Measurements from ENCODE around the gene CACNA1C. TPM values are rescaled to one million over a fixed set of nuclear protein-coding genes. Genes with fewer than 3 reads are reported as not detected.

The CACNA1C gene
- total RNA-seq, 8 experiments from 2014 or later, result 0.97 to 36.4 (median 5.1) TPM

DNA sequence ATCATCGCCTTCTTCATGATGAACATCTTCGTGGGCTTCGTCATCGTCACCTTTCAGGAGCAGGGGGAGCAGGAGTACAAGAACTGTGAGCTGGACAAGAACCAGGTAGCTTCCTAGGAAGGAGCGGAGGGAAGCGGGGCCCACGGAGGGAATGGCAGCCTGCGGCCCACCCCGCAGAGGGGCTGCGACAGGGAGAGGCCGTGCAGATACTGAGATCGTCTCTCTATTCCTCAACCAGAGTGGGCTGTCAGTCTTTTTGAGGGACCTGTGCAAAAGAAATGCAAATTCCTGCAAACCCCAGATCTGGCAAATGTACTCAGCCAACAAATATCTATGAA, 555.8 kb downstream of the CACNA1C start:
- WGBS, 10 experiments, result 73 to 96% (median 85%) methylated on average over 1 to 8 of the region's 12 CpGs; no CpG with 5 or more reads in 4 of the 10 experiments
- in situ Hi-C loops (cut with MboI; ENCODE audit: low pct_unique_long_range_greater_than_20kb in 2 of 9, low sequenced_read_pairs in 9 of 9, unreplicated experiment in 9 of 9), result no loop called here
- no peak for ATAC-seq (replicated peaks in 6 of 8)
- Histone ChIP-seq H3K4me1 (replicated peaks in 1 of 2) (no peaks in the 10 kb centered on the region), H3K4me3 (no peak overlapping the region), H3K27ac (no peak overlapping the region)

DNA sequence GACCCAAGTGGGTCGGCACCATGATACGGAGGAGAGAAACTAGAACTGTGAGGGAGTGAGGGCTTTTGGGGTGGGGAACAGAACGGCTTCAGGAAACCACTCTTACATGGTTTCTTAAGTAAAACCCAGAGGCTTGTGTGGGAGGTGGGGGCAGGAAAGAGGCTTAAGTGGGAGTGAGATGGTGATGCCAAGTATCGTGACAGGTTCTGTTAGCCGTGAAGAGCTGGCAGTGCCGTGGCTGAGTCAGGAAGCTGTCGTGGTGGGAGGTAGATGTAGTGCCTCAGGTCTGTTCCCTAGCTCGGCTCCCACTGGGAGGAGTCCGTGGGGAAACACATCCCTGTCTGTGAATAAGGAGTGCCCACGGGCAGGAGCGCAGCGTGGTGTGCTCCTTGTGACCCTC, 556.2 kb downstream of the CACNA1C start:
- Histone ChIP-seq H3K4me3 (no peak overlapping the region), H3K4me1 (replicated peaks in 1 of 2) (no peaks in the 10 kb centered on the region), H3K27ac (no peak overlapping the region)
- ATAC-seq (replicated peaks in 6 of 8), result no peak
- WGBS, 10 experiments, result 70 to 100% (median 88%) methylated on average over 1 to 5 of the region's 12 CpGs; no CpG with 5 or more reads in 5 of the 10 experiments
- in situ Hi-C loops (cut with MboI; ENCODE audit: low pct_unique_long_range_greater_than_20kb in 2 of 9, low sequenced_read_pairs in 9 of 9, unreplicated experiment in 9 of 9), result no loop called here

DNA sequence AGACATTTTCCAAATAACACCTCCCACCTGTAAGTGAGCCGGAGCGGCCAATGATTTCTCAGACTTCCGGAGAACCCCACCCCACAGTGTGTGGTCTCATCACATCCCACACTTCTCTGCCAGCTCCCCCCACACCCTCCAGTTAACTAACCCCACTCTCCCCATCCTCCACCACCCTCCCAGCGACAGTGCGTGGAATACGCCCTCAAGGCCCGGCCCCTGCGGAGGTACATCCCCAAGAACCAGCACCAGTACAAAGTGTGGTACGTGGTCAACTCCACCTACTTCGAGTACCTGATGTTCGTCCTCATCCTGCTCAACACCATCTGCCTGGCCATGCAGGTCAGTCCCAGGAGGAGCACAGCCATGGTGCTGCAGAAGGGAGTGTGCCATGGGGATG, 557.6 kb downstream of the CACNA1C start:
- in situ Hi-C loops (cut with MboI; ENCODE audit: low pct_unique_long_range_greater_than_20kb in 2 of 9, low sequenced_read_pairs in 9 of 9, unreplicated experiment in 9 of 9), result no loop called here
- no peak for ATAC-seq (replicated peaks in 6 of 8)
- Histone ChIP-seq H3K4me1 (replicated peaks in 1 of 2) (no peaks in the 10 kb centered on the region), H3K4me3 (no peak overlapping the region), H3K27ac (no peak overlapping the region)
- WGBS, 10 experiments, result 100% methylated on average over 3 of the region's 11 CpGs; no CpG with 5 or more reads in 9 of the 10 experiments

DNA sequence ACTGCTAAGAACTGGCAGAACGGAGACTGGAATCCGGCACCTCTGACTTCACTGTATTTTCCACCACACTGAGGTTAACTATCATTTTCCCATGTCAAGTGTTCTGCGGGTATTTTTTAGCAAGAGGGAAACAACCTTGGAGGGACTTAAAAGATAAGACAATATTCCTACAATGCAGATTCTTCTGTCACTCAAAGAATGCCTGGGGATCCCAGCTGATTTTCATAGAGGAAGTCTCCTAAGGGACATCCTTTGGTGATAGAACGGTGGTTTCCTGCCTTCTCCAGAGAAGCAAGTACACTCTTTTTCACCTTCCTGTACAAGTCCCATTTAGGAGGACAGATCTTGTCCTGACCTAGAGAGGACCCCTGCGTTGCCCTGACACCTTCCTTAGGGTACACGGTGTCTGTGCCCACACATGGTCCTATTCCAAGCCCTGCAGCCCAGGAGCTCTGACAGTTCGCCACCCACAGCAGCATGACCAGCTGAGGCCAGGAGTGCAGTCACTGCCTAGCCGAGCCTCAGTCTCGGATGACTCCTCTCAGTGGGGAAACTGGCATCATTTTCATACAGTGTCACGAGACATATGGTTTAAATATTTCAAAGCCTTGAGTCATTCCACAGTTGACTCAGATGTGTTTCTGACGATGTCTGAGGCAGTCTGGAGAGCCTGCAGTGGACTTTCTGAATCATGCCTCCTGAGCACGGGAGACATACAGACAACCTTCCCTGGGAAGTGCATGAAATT, 560.7 kb downstream of the CACNA1C start:
- in situ Hi-C loops (cut with MboI; ENCODE audit: low pct_unique_long_range_greater_than_20kb in 2 of 9, low sequenced_read_pairs in 9 of 9, unreplicated experiment in 9 of 9), result no loop called here
- H3K4me3 ChIP-seq, result no peak overlapping the region
- H3K27ac ChIP-seq, result no peak overlapping the region
- 9 to 83% (median 74%) methylated on average over 1 to 8 of the region's 12 CpGs; no CpG with 5 or more reads in 4 of the 10 experiments for WGBS, 10 experiments
- peaks cover 0 to 4% of the 10 kb centered on the region in 2 donors for H3K4me1 ChIP-seq (replicated peaks in 1 of 2)
- peak; percentile 83 to 99 (median 92) for ATAC-seq (replicated peaks in 6 of 8)

DNA sequence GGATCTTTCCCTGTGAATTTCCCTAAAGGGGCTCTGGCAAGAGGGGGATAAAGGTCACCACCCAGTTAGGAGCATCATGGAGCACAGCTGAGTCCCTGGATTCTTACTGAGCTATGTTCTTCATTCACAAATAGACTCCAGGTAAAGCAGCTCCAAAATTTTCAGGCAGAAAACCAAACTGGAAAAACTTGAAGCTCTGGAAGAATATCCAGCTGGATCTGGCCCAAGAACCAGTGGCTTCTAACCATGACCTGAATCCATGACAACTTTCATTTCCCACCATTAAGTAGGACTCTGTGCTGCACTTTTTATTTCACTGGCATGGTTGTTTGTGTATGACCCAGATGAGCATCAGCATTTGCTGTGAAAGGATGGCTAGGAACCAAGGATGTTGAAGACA, 561.6 kb downstream of the CACNA1C start:
- Histone ChIP-seq H3K27ac (no peak overlapping the region), H3K4me1 (replicated peaks in 1 of 2) (peaks cover 0 to 4% of the 10 kb centered on the region in 2 donors), H3K4me3 (no peak overlapping the region)
- in situ Hi-C loops (cut with MboI; ENCODE audit: low pct_unique_long_range_greater_than_20kb in 2 of 9, low sequenced_read_pairs in 9 of 9, unreplicated experiment in 9 of 9), result no loop called here
- no peak for ATAC-seq (replicated peaks in 6 of 8)

DNA sequence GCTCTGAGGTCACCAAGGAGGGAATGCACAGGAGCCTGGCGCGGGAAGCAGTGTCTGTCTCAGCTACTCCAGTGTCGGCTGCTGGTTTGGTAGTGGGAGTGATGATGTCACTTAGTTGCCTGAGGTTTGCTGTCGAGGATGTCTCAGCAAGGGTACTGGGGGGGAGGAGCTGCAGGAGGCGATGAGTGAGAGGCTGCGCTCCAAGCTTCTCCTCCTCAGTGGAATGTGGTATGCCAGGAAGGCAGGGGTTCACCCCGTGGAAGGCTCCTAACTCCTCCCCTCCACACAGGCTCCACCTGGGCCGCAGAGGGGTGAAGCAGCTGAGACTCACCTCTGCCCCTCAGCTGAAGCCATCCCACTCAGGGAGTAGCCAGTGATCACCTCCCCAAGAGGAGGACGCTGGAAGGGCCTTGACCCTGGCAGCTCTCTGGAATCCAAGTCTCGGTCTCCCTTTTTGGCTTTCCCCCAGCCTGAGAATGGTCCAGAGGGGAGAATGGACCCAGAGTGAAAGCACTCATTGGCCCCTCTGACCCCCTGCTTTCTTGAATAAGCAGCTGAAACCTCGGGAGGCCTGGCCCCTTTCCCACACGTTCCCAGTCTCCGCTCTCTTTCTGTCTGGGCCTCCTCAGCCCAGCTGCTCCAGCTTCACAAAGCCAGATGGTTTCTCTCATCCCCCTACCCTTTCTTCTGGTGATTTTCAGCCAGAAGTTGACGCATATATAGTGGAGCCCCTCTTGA, 563.0 kb downstream of the CACNA1C start:
- peaks cover 0 to 4% of the 10 kb centered on the region in 2 donors for H3K4me1 ChIP-seq (replicated peaks in 1 of 2)
- peak in 5 of 8 experiments; percentile 12 to 57 (median 31) for ATAC-seq (replicated peaks in 6 of 8)
- H3K4me3 ChIP-seq, result no peak overlapping the region
- in situ Hi-C loops (cut with MboI; ENCODE audit: low pct_unique_long_range_greater_than_20kb in 2 of 9, low sequenced_read_pairs in 9 of 9, unreplicated experiment in 9 of 9), result no loop called here
- H3K27ac ChIP-seq, result no peak overlapping the region
- WGBS, 10 experiments, result 13 to 100% (median 66%) methylated on average over 1 to 6 of the region's 14 CpGs; no CpG with 5 or more reads in 2 of the 10 experiments

DNA sequence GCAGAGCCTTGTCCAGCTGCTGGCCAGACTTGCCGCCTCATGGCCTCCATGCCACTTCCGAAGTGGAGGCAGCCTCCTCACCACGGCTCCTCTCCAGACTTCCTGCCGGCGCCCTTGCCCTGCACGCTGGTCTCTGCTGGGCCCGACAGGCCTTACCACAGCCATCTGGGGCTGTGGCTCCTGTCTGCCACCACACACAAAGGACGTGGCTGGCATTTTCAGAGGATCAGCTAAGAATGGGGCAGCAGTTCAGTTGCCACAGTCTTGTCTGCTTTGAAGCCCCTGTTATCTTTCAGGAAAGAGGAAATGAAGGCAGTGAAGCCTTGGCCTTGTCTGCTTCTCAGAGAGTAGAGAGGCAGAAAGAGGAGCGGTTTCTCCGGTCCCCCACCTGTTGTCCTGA, 564.0 kb downstream of the CACNA1C start:
- no peak overlapping the region for H3K27ac ChIP-seq
- in situ Hi-C loops (cut with MboI; ENCODE audit: low pct_unique_long_range_greater_than_20kb in 2 of 9, low sequenced_read_pairs in 9 of 9, unreplicated experiment in 9 of 9), result no loop called here
- peaks cover 0 to 4% of the 10 kb centered on the region in 2 donors for H3K4me1 ChIP-seq (replicated peaks in 1 of 2)
- H3K4me3 ChIP-seq, result no peak overlapping the region
- 80 to 100% (median 89%) methylated on average over 1 to 7 of the region's 10 CpGs; no CpG with 5 or more reads in 5 of the 10 experiments for WGBS, 10 experiments
- ATAC-seq (replicated peaks in 6 of 8), result no peak

DNA sequence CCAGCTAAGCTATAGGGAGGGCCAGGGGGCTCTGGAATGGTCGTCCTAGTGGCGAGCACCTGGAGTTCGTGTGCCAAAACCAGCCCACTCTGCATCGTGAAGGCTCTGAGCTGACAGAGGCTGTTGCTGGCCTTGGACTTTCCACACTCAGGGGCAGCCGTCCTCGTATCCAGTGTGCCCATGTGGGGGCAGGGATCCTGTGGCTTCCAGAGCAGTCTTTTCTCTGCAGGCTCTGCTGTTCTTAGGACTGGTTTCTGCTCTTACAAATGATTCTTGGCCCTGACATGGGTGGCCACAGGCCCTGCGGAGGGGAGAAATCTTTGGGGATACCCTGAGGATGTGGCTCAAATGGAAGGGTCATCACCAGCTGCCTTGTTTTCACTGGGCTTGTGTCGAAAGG, 564.6 kb downstream of the CACNA1C start:
- in situ Hi-C loops (cut with MboI; ENCODE audit: low pct_unique_long_range_greater_than_20kb in 2 of 9, low sequenced_read_pairs in 9 of 9, unreplicated experiment in 9 of 9), result no loop called here
- ATAC-seq (replicated peaks in 6 of 8), result no peak
- 76 to 90% (median 84%) methylated on average over 2 to 4 of the region's 8 CpGs; no CpG with 5 or more reads in 5 of the 10 experiments for WGBS, 10 experiments
- Histone ChIP-seq H3K27ac (no peak overlapping the region), H3K4me3 (no peak overlapping the region), H3K4me1 (replicated peaks in 1 of 2) (peaks cover 0 to 4% of the 10 kb centered on the region in 2 donors)

DNA sequence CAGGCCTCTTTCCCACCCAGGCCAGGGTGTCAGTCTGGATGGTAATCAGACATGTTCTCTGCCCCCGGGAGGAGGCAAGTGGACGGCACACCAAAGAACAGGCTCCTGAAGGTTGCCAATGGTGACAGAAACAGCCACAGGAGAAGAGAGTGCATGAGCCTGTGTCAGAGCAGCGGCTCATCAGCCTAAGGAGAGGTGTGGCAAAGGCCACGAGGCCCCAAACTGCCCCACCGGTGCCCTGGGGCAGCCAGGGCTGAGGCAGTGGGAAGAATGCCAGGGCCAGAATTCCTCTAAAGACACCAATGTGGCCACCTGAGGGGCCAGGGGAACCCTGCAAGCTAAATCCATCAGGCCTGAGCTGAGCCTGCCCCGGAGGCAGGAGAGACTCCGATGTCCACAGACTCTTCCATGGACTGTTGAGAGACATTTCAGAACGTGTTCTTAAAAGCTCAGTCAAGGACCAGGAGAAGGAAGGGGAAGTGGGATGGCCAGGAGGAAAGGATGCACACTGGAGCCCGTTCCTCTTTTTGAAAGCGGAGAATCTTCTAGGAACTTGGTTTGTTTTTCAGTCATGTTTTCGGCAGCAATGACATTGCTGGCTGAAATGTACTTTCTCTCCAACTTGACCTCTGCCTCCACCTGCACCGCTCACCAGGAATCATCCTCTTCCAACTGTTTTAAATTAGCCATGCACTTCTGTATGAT, 565.7 kb downstream of the CACNA1C start:
- peaks cover 0 to 4% of the 10 kb centered on the region in 2 donors for H3K4me1 ChIP-seq (replicated peaks in 1 of 2)
- in situ Hi-C loops (cut with MboI; ENCODE audit: low pct_unique_long_range_greater_than_20kb in 2 of 9, low sequenced_read_pairs in 9 of 9, unreplicated experiment in 9 of 9), result no loop called here
- H3K27ac ChIP-seq, result no peak overlapping the region
- no peak overlapping the region for H3K4me3 ChIP-seq
- 73 to 100% (median 84%) methylated on average over 1 to 11 of the region's 12 CpGs; no CpG with 5 or more reads in 2 of the 10 experiments for WGBS, 10 experiments
- peak in 1 of 8 experiments; percentile 16 for ATAC-seq (replicated peaks in 6 of 8)

DNA sequence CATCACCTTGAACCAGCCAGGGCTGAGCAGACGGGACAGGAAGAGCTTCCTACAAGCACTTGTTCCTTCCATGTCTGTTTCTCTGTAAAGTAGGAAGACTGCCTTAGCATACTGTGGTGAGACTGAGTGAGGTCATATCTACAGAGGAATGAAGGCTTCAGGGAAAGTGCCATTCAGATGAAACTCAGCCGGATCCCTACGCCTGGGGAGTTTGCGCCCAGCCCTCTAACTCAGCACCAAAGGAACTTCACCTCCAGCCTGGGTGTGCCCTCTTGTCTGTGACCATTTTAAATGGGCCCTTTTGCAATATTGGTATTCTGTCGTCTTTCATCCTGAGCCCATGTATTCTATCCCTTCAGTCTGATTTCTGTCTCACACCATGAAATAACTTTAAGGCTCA, 566.3 kb downstream of the CACNA1C start:
- peaks cover 0 to 4% of the 10 kb centered on the region in 2 donors for H3K4me1 ChIP-seq (replicated peaks in 1 of 2)
- 80 to 100% (median 92%) methylated on average over 1 to 5 of the region's 5 CpGs; no CpG with 5 or more reads in 2 of the 10 experiments for WGBS, 10 experiments
- H3K27ac ChIP-seq, result no peak overlapping the region
- in situ Hi-C loops (cut with MboI; ENCODE audit: low pct_unique_long_range_greater_than_20kb in 2 of 9, low sequenced_read_pairs in 9 of 9, unreplicated experiment in 9 of 9), result no loop called here
- ATAC-seq (replicated peaks in 6 of 8), result peak in 1 of 8 experiments; percentile 29
- H3K4me3 ChIP-seq, result no peak overlapping the region

DNA sequence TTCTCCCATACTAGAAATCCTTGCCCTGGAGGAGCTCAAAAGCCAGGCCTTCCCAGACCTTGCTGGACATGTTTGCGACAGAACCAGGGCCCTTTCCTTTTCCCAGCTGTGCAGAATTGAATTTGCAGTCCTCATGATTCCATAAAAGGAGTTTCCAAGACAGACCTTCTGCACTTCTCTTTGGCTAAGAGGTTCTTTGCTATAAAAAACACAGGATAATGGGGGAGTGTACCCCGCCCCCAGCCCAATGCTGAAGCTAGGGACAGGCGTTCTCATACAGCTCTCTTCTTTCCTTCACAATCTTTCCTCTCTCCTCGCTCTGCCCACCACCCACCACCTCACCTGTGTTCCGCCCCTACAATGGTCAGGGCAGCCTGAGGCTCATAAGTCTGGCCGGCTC, 569.7 kb downstream of the CACNA1C start:
- no peak for ATAC-seq (replicated peaks in 6 of 8)
- in situ Hi-C loops (cut with MboI; ENCODE audit: low pct_unique_long_range_greater_than_20kb in 2 of 9, low sequenced_read_pairs in 9 of 9, unreplicated experiment in 9 of 9), result no loop called here
- Histone ChIP-seq H3K4me3 (no peak overlapping the region), H3K27ac (no peak overlapping the region), H3K4me1 (replicated peaks in 1 of 2) (peaks cover 0 to 7% of the 10 kb centered on the region in 2 donors)
- 40 to 100% (median 83%) methylated on average over 1 to 6 of the region's 6 CpGs; no CpG with 5 or more reads in 4 of the 10 experiments for WGBS, 10 experiments

DNA sequence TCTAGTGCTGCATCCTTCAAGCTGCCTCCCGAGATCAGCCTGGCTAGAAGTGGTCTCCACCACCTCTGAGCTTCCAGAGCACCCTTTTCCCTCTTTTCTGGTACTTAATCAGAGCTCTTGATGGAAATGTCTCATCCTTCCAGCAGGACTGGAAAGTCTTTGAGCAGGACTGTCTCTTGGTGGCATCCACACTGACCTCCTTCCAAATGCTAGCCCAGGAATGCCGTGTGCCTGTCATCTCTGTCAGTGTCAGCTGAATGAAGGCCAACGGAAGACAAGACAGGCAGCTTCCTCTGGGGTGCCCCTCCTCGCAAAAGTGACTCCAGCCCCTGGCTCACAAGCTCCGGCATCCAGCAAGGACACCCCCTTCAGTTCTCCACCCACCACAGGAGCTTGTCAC, 570.7 kb downstream of the CACNA1C start:
- H3K27ac ChIP-seq, result no peak overlapping the region
- in situ Hi-C loops (cut with MboI; ENCODE audit: low pct_unique_long_range_greater_than_20kb in 2 of 9, low sequenced_read_pairs in 9 of 9, unreplicated experiment in 9 of 9), result no loop called here
- WGBS, 10 experiments, result 40 to 100% (median 93%) methylated on average over 1 to 3 of the region's 5 CpGs; no CpG with 5 or more reads in 5 of the 10 experiments
- ATAC-seq (replicated peaks in 6 of 8), result no peak
- H3K4me3 ChIP-seq, result no peak overlapping the region
- peaks cover 0 to 7% of the 10 kb centered on the region in 2 donors for H3K4me1 ChIP-seq (replicated peaks in 1 of 2)
